Measurements from ENCODE around the gene FOXN3. TPM values are rescaled to one million over a fixed set of nuclear protein-coding genes. Genes with fewer than 3 reads are reported as not detected.
A peak's percentile ranks its signal among the peaks of the same experiment; 100 is the strongest.

FOXN3 gene
- total RNA-seq, 4 donors from 2014 or later, result 129 to 213 (median 163) TPM

DNA sequence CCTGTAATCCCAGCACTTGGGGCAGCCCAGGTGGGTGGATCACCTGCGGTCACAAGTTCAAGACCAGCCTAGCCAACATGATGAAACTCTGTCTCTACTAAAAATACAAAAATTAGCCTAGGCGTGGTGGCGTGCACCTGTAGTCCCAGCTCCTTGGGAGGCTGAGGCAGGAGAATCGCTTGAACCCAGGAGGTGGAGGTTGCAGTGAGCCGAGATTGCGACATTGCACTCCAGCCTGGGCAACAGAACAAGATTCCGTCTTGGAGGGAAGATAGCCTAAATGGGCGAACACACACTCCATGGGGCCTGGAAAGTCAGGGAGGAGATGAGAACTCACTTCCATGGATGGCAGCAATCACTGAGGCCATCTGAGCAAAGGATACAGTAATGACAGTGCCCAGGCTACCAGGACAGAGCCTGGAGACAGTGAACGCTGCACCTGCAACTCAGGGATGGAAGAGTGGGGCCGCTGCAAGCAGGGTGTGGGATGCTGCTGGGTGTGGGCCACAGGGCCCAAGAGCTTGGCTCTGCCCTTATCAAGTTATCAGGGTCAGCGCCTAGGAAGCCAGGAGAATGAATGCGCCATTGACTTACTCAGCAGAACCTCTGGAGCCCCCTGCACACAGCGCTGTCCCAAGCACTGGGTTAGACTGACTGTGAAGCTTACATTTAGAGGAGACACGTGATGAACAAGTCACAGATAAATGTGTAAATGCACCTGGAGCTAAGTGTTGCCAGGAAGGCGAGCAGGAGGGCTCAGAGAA lies 28.9 kb downstream of the FOXN3 start:
- TF ChIP-seq, protein P1, sequence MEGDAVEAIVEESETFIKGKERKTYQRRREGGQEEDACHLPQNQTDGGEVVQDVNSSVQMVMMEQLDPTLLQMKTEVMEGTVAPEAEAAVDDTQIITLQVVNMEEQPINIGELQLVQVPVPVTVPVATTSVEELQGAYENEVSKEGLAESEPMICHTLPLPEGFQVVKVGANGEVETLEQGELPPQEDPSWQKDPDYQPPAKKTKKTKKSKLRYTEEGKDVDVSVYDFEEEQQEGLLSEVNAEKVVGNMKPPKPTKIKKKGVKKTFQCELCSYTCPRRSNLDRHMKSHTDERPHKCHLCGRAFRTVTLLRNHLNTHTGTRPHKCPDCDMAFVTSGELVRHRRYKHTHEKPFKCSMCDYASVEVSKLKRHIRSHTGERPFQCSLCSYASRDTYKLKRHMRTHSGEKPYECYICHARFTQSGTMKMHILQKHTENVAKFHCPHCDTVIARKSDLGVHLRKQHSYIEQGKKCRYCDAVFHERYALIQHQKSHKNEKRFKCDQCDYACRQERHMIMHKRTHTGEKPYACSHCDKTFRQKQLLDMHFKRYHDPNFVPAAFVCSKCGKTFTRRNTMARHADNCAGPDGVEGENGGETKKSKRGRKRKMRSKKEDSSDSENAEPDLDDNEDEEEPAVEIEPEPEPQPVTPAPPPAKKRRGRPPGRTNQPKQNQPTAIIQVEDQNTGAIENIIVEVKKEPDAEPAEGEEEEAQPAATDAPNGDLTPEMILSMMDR (IDR thresholded peaks at IDR 0.05), result no peak
- TF ChIP-seq POLR2A (IDR thresholded peaks at IDR 0.05), result no peak
- no peaks in the 10 kb centered on the region for H3K36me3 ChIP-seq

DNA sequence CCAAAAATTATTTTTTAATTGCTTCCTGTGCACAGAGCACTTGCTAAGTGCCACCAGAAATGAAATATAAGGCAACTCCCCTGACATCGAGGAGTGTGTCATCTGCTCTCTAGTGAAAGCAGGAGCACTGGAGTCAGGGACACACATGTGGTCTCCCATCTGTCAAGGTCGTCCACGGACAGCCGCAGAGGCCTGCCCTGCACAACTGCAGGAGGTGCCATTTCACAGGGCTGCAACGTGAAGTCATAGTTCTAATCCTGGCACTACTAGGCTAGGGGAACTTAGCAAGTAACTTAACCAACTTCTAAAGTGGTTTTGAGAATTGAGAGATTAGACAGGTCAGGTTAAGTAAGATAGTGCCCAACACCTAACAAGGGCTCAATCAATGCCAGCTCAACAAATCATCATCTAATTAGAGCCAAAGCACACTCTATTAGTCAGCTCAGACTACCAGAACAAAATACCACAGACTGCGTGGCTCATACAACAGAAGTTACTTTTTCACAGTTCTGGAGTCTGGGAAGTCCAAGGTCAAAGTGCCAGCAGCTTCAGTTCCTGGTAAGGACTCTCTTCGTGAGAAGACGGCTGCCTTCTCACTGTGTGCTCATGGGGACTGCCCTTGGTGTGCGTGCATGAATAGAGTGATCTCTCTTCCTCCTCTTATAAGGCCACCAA lies 30.7 kb downstream of the FOXN3 start:
- no peaks in the 10 kb centered on the region for H3K27me3 ChIP-seq
- H3K27ac ChIP-seq, result peak overlapping the region in 2 of 4 donors; percentile 64 to 69
- peaks cover 0 to 25% (median 4%) of the 10 kb centered on the region in 4 donors for H3K4me1 ChIP-seq
- DNase-seq, result peak in 1 of 3 donors; percentile 80
- H3K4me3 ChIP-seq, result no peak overlapping the region
- no peaks in the 10 kb centered on the region for H3K36me3 ChIP-seq
- no peaks in the 10 kb centered on the region for H3K9me3 ChIP-seq
- TF ChIP-seq, protein P1 (IDR thresholded peaks at IDR 0.05), result no peak
- TF ChIP-seq POLR2A (IDR thresholded peaks at IDR 0.05), result no peak

More for the DNA sequence above, 28.9 kb downstream of the FOXN3 start:
- Histone ChIP-seq H3K27me3 (no peaks in the 10 kb centered on the region), H3K27ac (no peak overlapping the region), H3K4me3 (no peak overlapping the region), H3K9me3 (no peaks in the 10 kb centered on the region), H3K4me1 (peaks cover 0 to 25% (median 4%) of the 10 kb centered on the region in 4 donors)
- no peak for DNase-seq

DNA sequence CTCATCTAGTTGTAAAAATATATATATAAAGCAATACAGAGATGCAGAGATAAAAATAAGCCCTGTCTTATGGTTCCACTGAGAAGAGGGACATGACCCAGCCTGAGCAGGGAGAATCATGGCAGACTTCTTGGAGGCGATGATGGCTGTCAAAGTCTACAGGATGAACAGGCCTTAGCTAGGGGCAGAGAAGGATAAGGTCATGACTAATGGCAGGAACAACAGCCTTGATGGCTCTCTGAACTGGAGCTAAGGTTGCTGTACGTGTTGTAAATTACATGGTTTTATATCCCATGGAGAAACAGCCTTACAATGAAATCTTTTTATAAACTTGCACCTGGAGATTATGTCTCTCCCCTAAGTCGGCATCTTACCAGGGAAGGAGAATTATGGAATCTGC lies 32.4 kb downstream of the FOXN3 start:
- H3K27me3 ChIP-seq, result no peaks in the 10 kb centered on the region
- H3K27ac ChIP-seq, result peak overlapping the region in 1 of 4 donors; percentile 64
- no peak for DNase-seq
- H3K4me1 ChIP-seq, result peaks cover 0 to 25% (median 4%) of the 10 kb centered on the region in 4 donors
- no peak for TF ChIP-seq POLR2A (IDR thresholded peaks at IDR 0.05)
- TF ChIP-seq, protein P1 (IDR thresholded peaks at IDR 0.05), result no peak
- no peak overlapping the region for H3K4me3 ChIP-seq
- peaks cover 0 to 4% (median 0%) of the 10 kb centered on the region in 4 donors for H3K9me3 ChIP-seq
- H3K36me3 ChIP-seq, result no peaks in the 10 kb centered on the region

DNA sequence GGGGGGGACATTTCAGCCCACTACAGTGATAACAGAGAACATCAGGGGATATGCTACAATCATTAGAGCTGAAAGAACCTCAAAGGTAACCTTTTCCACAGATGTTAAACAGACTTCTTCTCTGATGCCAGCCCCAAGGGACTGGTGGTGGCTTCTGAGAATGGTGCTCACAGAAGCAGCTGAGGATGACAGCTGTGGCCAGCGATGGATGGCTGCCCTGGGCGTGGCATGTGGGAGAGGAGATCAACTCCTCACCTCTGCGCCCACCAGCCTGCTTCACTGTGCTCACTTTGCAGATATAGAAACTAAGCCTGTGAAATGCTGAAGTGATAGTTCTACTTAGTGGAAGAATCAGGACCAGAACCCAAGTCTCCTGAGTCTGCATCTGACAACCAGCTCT lies 33.0 kb downstream of the FOXN3 start:
- Histone ChIP-seq H3K36me3 (no peaks in the 10 kb centered on the region), H3K4me3 (no peak overlapping the region), H3K9me3 (peaks cover 0 to 4% (median 0%) of the 10 kb centered on the region in 4 donors), H3K27me3 (no peaks in the 10 kb centered on the region), H3K4me1 (peaks cover 0 to 25% (median 4%) of the 10 kb centered on the region in 4 donors), H3K27ac (peak overlapping the region in 1 of 4 donors; percentile 42)
- TF ChIP-seq, protein P1 (IDR thresholded peaks at IDR 0.05), result no peak
- no peak for TF ChIP-seq POLR2A (IDR thresholded peaks at IDR 0.05)
- peak in 2 of 3 donors; percentile 90 to 91 for DNase-seq

DNA sequence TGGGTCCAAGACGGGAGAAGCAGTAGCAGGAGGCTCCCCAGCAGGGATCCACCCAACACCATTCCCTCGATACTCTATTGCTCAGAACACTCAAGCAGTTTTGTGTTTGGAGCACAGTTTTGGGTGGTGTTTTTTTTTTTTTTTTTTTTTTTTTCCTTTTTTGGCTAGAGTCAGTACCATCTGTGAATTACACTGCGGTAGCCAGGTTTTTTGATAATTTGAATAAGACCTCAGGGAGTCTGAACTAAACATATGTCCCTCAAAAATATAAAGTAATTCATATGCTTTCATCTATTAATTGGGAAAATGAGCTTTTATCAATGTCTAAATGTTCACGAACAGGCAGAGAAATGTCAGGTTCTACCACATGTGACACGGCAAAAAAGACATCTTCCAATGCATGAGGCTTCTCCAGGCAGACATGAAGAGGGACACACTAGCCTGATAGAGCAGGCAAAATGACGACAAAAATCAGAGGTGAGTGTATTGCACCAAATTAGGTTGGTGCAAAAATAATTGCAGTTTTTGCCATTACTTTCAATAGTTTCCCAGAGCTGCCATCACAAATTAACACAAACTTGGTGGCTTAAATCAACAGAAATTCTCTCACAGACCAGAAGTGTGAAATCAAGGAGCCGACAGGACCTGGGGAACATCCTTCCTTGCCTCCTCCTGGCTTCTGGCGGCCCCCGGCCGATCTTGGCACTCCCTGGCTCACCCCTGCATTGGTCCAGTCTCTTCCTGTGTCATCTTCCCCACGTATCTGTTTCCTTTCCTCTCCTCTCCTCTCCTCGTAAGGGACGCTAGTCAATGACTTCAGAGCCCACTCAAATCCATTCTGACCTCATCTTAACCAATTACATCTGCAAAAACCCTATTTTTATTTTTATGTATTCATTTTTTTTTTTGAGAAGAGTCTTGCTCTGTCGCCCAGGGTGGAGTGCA lies 33.9 kb downstream of the FOXN3 start:
- H3K36me3 ChIP-seq, result no peaks in the 10 kb centered on the region
- DNase-seq, result no peak
- H3K27ac ChIP-seq, result peak overlapping the region in 1 of 4 donors; percentile 42
- no peak for TF ChIP-seq POLR2A (IDR thresholded peaks at IDR 0.05)
- TF ChIP-seq, protein P1 (IDR thresholded peaks at IDR 0.05), result no peak
- H3K4me3 ChIP-seq, result no peak overlapping the region
- H3K4me1 ChIP-seq, result peaks cover 0 to 25% (median 4%) of the 10 kb centered on the region in 4 donors
- peaks cover 0 to 4% (median 0%) of the 10 kb centered on the region in 4 donors for H3K9me3 ChIP-seq
- no peaks in the 10 kb centered on the region for H3K27me3 ChIP-seq
